Neural cell (in vitro differentiated cells): ENCODE data around the gene CCL8. TPM values are rescaled to one million over a fixed set of nuclear protein-coding genes. Genes with fewer than 3 reads are reported as not detected.

ENCODE experiments used
- H2AFZ ChIP-seq: fragments of 200-600, 300-800 bp; sonication (generic), shearing (Covaris generic); 2 replicates; pipeline ENCODE4 v1.6.0; 2014; ENCODE audit warnings: low read depth, mild to moderate bottlenecking, antibody characterized with exemption, low read length, moderate library complexity
- H3F3A ChIP-seq: fragments of 200-600 bp; shearing (Covaris generic); 2 replicates; pipeline ENCODE4 v1.6.1; 2016; ENCODE audit warnings: mild to moderate bottlenecking, moderate library complexity, mixed read lengths, antibody characterized with exemption, low read length; ENCODE audit not compliant: insufficient read depth, poor library complexity, severe bottlenecking
- H3K27ac ChIP-seq: fragments of 200-600, 300-800 bp; sonication (generic), shearing (Covaris generic); 2 replicates; pipeline ENCODE4 v1.5.1; 2014; ENCODE audit warnings: mild to moderate bottlenecking, low read length, moderate library complexity
- H3K27me3 ChIP-seq: fragments of 300-800, 200-600 bp; sonication (generic), shearing (Covaris generic); 2 replicates; pipeline ENCODE4 v1.6.0; 2014; ENCODE audit warnings: mild to moderate bottlenecking, low read depth, low read length, moderate library complexity; ENCODE audit not compliant: insufficient read depth
- H3K36me3 ChIP-seq: fragments of 300-800, 200-600 bp; sonication (generic), shearing (Covaris generic); 2 replicates; pipeline ENCODE4 v1.5.1; 2014; ENCODE audit warnings: mild to moderate bottlenecking, antibody characterized with exemption, low read length, moderate library complexity; ENCODE audit not compliant: insufficient read depth
- H3K4me2 ChIP-seq: fragments of 300-800, 200-600 bp; sonication (generic), shearing (Covaris generic); 2 replicates; pipeline ENCODE4 v1.6.0; 2014; ENCODE audit warnings: mild to moderate bottlenecking, low read length
- H3K4me3 ChIP-seq: fragments of 300-800, 200-600 bp; sonication (generic), shearing (Covaris generic); 2 replicates; pipeline ENCODE4 v1.5.1; 2014; ENCODE audit warnings: mild to moderate bottlenecking, low read length, moderate library complexity
- H3K79me2 ChIP-seq: fragments of 200-600 bp; shearing (Covaris generic); replicated peaks from 2 replicates; pipeline ENCODE4 v1.6.0; 2014; ENCODE audit warnings: mild to moderate bottlenecking, low read length, moderate library complexity; ENCODE audit not compliant: insufficient read depth
- H3K9ac ChIP-seq: fragments of 300-800, 200-600 bp; sonication (generic), shearing (Covaris generic); 2 replicates; pipeline ENCODE4 v1.6.1; 2016; ENCODE audit warnings: mild to moderate bottlenecking, low read length, mixed read lengths
- H3K9me2 ChIP-seq: fragments of 200-600 bp; shearing (Covaris generic); 2 replicates; pipeline ENCODE4 v1.6.1; 2016; ENCODE audit warnings: mild to moderate bottlenecking, low read length, mixed read lengths; ENCODE audit not compliant: insufficient read depth
- H3K9me3 ChIP-seq: fragments of 200-600, 300-800 bp; sonication (generic), shearing (Covaris generic); 2 replicates; pipeline ENCODE4 v1.6.1; 2016; ENCODE audit warnings: mild to moderate bottlenecking, mixed run types, low read length, moderate library complexity, mixed read lengths
- H4K20me1 ChIP-seq: fragments of 200-600 bp; shearing (Covaris generic); 2 replicates; pipeline ENCODE4 v1.6.1; 2016; ENCODE audit warnings: mild to moderate bottlenecking, mixed run types; ENCODE audit not compliant: insufficient read depth
- CTCF ChIP-seq: fragments of 450-650 bp; IDR thresholded peaks from 2 replicates; pipeline ENCODE4 v1.5.1; 2014; ENCODE audit warnings: antibody characterized with exemption, mild to moderate bottlenecking, moderate library complexity; ENCODE audit not compliant: poor library complexity, severe bottlenecking
- EP300 ChIP-seq: fragments of 450-650 bp; conservative IDR thresholded peaks from 2 replicates; pipeline ENCODE4 v1.6.1; 2014; ENCODE audit warnings: antibody characterized with exemption, mild to moderate bottlenecking, moderate library complexity; ENCODE audit not compliant: poor library complexity, severe bottlenecking
- EZH2 ChIP-seq: fragments of 200-600, 300-800 bp; shearing (Covaris generic), sonication (generic); IDR thresholded peaks from 2 replicates; pipeline ENCODE4 v1.6.1; 2014; ENCODE audit warnings: antibody characterized with exemption, low read length, borderline replicate concordance, mild to moderate bottlenecking; ENCODE audit not compliant: insufficient read depth, poor library complexity, severe bottlenecking
- MXI1 ChIP-seq: fragments of 450-650 bp; conservative IDR thresholded peaks from 2 replicates; pipeline ENCODE4 v1.6.1; 2014; ENCODE audit warnings: antibody characterized with exemption, mild to moderate bottlenecking; ENCODE audit not compliant: poor library complexity, severe bottlenecking
- POLR2AphosphoS5 ChIP-seq: IDR thresholded peaks from 2 replicates; pipeline ENCODE4 v1.6.1; 2012
- RAD21 ChIP-seq: fragments of 450-650 bp; conservative IDR thresholded peaks from 2 replicates; pipeline ENCODE4 v1.6.1; 2014; ENCODE audit warnings: antibody characterized with exemption, mild to moderate bottlenecking, moderate library complexity
- REST ChIP-seq: IDR thresholded peaks from 2 replicates; pipeline ENCODE4 v1.6.1; 2012; ENCODE audit warnings: borderline replicate concordance
- SMC3 ChIP-seq: fragments of 450-650 bp; conservative IDR thresholded peaks from 2 replicates; pipeline ENCODE4 v1.6.1; 2014; ENCODE audit warnings: antibody characterized with exemption, mild to moderate bottlenecking, moderate library complexity; ENCODE audit not compliant: poor library complexity
- polyA plus RNA-seq: library from polyadenylated mRNA; depleted of rRNA; stranded (reverse); fragments of >200 nt; gene quantifications from 2 replicates; pipeline ENCODE4 v1.2.3, GENCODE V29; 2014

Gene CCL8
- polyA plus RNA-seq, 1 donor from 2014 or later, result not detected

DNA sequence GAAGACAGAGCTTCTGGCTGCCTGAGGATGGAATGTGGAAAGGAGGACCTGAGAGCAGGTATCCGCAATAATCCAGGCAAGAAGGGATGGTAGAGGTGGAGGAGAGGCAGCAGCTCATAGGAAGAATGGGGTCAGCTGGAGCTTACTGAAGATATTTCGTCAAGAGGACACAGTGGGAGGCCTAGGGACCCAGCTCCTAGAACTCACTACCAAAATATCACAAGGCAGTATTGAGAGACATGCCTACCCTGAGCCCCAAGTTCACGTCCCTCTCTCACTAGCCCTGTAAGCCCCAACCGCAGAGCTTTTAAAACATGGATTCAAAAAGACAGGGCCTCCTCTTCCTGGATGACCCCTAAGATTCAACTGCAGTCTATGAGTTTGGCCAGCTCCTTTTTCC lies 14.2 kb upstream of the CCL8 start:
- Histone ChIP-seq H3K27me3 (no peaks in the 10 kb centered on the region), H3K4me2 (no peak overlapping the region), H3K27ac (no peak overlapping the region), H3K4me3 (no peak overlapping the region), H3K9me3 (no peaks in the 10 kb centered on the region), H2AFZ (no peak overlapping the region), H3K9ac (no peak overlapping the region), H3K9me2 (no peaks in the 10 kb centered on the region), H3K36me3 (no peaks in the 10 kb centered on the region), H4K20me1 (no peaks in the 10 kb centered on the region), H3F3A (no peaks in the 10 kb centered on the region), H3K79me2 (no peaks in the 10 kb centered on the region)
- TF ChIP-seq SMC3 (no peak), REST (no peak), CTCF (no peak)

- H3F3A ChIP-seq, result no peaks in the 10 kb centered on the region
- H3K9me2 ChIP-seq, result no peaks in the 10 kb centered on the region
- no peaks in the 10 kb centered on the region for H3K27me3 ChIP-seq
- H3K36me3 ChIP-seq, result no peaks in the 10 kb centered on the region
- no peaks in the 10 kb centered on the region for H4K20me1 ChIP-seq
- no peaks in the 10 kb centered on the region for H3K79me2 ChIP-seq
- H3K4me3 ChIP-seq, result no peak overlapping the region
- H3K9me3 ChIP-seq, result no peaks in the 10 kb centered on the region
- no peak overlapping the region for H2AFZ ChIP-seq
- H3K9ac ChIP-seq, result no peak overlapping the region
- H3K4me2 ChIP-seq, result no peak overlapping the region
- TF ChIP-seq MXI1, result no peak
- TF ChIP-seq EZH2, result no peak
- no peak for TF ChIP-seq RAD21
- TF ChIP-seq EP300, result no peak
- TF ChIP-seq CTCF, result no peak
- TF ChIP-seq POLR2AphosphoS5, result no peak
- no peak overlapping the region for H3K27ac ChIP-seq
These were observed 13.6 kb upstream of the CCL8 start for GRCh38 chr17:34305606-34306005.
